A172 (cell line): ENCODE results near the gene SPIRE1. TPM values are rescaled to one million over a fixed set of nuclear protein-coding genes. Genes with fewer than 3 reads are reported as not detected.
A peak's percentile ranks its signal among the peaks of the same experiment; 100 is the strongest.
"Not testable (repeated sequence)": the region's sequence is repeated elsewhere in the genome, so short reads cannot be mapped to it uniquely, and the experiment has no call there.

Experiments used
- DNase-seq: peaks from one replicate; pipeline ENCODE4 v3.0.0-alpha.2; 2015; ENCODE audit warnings: low spot score
- total RNA-seq: library from RNA; depleted of rRNA; stranded (reverse); fragments of >200 nt; shearing (Covaris generic); gene quantifications from 2 replicates; pipeline ENCODE4 v1.2.3, GENCODE V29; 2014; rRNA removed

SPIRE1 gene
- total RNA-seq, 1 experiment from 2014 or later: 33.9 TPM

- no peak for DNase-seq
Observed at GRCh38 chr18:12416098-12416729, 241.7 kb downstream of the SPIRE1 start.

DNA sequence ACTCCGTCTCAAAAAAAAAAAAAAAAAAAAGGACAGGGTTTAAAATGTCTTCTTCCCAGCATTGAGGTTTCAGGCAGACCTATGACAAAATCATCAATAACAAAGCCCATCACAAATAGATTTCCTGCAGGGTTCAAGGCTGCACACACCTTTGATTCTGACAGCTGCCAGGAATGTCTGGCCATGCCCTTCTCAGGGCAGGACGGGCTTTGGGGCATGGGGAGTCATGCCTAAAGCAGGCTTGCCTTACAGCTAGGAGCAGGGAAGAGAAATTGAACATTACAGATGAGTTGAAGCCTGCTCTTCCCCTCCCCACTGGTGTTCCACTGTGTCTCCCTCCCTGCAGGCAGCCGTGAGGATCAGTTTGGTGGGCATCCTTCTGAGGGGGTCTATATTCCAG is 246.5 kb downstream of the SPIRE1 start:
- no peak for DNase-seq

GRCh38 chr18:12410747-12411146 is 247.2 kb downstream of the SPIRE1 start:
- DNase-seq: not testable (repeated sequence)

- no peak for DNase-seq
Observed at GRCh38 chr18:12410081-12410481, 247.8 kb downstream of the SPIRE1 start.

DNA sequence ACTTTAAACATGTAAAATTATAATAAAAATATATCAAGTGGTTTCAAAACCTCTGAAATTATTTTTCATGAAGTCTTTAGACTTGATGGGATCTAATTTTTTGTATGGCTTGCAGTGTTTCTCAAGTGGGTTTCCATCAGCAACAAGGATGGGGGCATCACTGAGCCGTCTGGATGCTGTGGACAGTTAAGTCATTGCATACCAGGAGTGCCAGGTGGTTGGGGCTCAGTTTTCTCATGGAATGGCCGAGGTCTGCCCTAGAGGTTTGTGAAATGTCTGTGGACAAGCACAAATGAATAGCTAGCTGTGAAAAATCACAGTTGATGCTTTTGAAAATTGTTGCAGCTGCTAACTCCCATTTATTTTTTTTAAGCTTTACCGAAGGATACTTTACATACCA is 248.4 kb downstream of the SPIRE1 start:
- no peak for DNase-seq

DNA sequence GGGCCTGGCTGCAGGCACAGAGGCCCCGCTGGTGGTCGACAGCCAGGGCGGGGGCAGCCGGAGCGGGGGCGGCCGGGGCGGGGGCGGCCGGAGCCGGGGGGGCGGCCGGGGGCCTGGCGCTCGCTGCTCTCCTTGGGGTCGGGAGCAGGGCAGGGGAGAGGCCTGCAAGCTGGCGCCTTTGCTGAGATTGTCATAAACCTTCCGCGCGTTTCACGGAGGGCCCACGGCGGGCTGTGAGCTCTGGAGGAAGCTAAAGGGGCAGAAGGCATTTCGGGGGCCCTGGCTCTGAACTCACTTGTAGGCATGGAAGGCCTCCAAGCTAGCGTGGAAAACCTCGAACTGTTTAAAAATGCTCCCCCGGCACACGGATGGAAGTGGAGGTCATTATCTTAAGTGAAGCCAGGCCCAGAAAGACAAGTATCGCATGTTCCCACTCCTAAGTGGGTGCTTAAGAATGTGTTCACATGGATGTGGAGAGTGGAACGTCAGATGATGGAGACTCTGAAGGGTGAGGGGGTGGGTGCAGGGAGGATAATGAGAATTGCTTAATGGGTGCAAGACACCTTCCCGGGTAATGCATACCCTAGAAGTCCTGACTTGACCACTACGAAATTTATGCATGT is 249.5 kb downstream of the SPIRE1 start:
- DNase-seq: no peak

GRCh38 chr18:12406371-12407111 is 251.4 kb downstream of the SPIRE1 start:
- DNase-seq: no peak

DNA sequence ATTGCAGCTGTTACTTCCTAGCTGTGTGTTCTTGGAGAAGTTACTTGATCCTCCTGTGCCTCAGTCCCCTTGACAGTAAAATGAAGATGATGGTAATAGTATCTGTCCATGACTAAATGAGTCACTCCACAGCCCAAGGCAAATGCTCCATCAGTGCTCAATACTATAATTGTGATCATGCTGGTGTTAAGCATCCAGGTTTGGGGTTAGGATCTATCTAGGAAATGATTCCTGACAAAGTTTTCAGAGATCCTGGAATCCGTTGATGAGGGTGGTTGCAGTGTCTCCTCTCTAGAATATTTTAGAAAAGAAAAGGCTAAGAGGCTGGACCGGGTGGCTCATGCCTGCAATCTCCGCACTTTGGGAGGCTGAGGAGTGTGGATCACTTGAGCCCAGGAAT is 252.8 kb downstream of the SPIRE1 start:
- DNase-seq: no peak

- peak; percentile 89 for DNase-seq
Observed at GRCh38 chr18:12403601-12404506, 254.1 kb downstream of the SPIRE1 start.

DNA sequence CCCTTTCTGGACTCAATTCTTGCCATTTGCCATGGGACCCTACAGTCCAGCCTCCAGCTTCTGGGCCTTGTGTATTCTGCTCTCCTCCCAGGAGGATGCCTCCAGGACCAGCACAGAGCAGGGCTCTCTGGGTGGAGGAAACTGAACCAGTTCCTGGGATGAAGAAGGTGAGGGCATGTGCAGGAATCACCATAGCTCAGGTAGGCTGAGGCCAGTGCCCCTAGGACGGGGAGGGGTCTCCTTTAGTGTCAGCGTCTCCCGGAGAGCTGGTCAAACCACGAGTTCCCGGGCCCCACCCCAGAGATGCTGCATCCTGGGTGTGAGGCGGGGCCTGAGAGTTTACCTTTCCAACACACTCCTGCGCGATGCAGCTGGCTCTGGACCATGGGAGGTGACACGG is 256.0 kb downstream of the SPIRE1 start:
- DNase-seq: no peak

DNA sequence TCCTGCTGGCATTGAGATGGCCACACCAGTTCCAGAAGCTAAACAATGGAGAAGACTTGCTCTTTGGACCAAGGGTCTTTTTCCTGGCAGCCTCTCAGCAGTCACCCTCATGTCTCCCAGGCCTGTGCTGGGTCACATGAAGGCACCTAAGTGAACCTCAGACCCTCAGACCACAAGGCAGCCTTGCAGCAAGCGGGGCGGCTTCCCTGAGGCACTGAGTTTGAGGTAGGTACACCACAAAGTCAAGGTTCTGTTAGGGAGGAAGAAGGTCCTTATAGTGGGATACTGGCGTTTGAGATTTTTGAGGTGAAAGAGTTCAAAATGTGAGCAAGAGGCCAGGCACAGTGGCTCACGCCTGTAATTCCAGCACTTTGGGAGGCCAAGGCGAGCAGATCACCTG is 258.7 kb downstream of the SPIRE1 start:
- no peak for DNase-seq

DNA sequence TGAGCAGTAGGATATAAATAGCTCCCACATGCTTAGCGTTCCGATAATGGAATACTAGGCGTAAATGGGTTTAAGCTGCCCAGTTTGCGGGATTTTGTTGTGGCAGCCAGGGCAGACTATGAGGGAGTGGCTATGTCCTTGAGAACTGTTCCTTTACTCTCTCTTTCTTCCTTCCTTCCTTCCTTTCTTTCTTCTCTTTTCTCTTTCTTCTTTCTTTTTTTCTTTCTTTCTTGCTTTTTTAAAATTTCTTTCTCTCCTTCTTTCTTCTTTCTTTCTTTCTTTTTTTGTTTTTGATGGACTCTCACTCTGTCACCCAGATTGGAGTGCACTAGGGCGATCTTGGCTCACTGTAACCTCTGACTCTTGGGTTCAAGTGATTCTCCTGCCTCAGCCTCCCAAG is 259.3 kb downstream of the SPIRE1 start:
- no peak for DNase-seq

DNA sequence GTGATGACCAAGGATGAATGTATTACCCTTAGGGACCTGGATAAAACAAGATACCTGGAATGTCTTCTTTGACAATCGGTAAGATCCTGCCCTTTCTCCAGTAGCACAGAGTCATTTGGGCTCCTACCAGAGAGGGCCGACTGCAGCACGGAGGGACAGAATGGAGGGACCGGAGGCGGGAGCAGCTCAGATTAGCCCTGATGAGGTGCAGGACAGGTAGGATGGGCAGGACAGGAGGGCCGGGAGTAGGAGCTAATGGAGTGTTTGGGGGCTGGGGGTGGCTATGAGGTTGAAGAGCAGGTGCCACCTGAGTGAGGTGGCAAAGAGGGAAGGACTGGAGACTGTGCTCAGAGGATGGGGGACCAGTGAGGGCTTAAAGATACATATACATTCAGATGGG is 260.1 kb downstream of the SPIRE1 start:
- DNase-seq: no peak

GRCh38 chr18:12397254-12397653 is 260.7 kb downstream of the SPIRE1 start:
- no peak for DNase-seq

Other genes with a start within 250 kb of the SPIRE1 start
- gene CEP76, start 44.6 kb upstream of the SPIRE1 start, total RNA-seq: 27.4 and 31.3 TPM in 2 replicates
- gene PSMG2, start 44.9 kb upstream of the SPIRE1 start, total RNA-seq: 139 and 142 TPM in 2 replicates
- 41.1 and 43.9 TPM in 2 replicates for gene PTPN2, start 226.1 kb upstream of the SPIRE1 start, total RNA-seq